H1 (cell line): Measurements from ENCODE around the gene PRCD. TPM values are rescaled to one million over a fixed set of nuclear protein-coding genes. Genes with fewer than 3 reads are reported as not detected.

Experiments
- CTCF ChIA-PET: fragments of 300-600 bp; sonication (Branson Sonifier 250); formaldehyde crosslinking; loops from one replicate; lab custom pipeline; 2021; ENCODE audit not compliant: partially characterized antibody; lab: Charles Lee
- POLR2A ChIA-PET: fragments of 300-600 bp; sonication (Branson Sonifier 250); formaldehyde crosslinking; loops from one replicate; lab custom pipeline; 2021; ENCODE audit warnings: inconsistent platforms; ENCODE audit not compliant: partially characterized antibody; lab: Charles Lee
- DNase-seq, 2 experiments: peaks; one replicate each; pipeline versions ENCODE4 v3.0.0 to v3.0.0-alpha.2; 2010 to 2022; ENCODE audit warnings: low spot score in 2 of 2, low read depth in 1 of 2, mixed read lengths in 1 of 2
- FAIRE-seq: peaks from 2 replicates; lab custom pipeline; 2011; peaks lifted over from hg19 to GRCh38; lab: Jason Lieb, UNC
- H2AFZ ChIP-seq: 2 replicates; pipeline ENCODE4 v1.8.1; 2012; ENCODE audit warnings: low read length, inconsistent platforms
- H2AK5ac ChIP-seq: 2 replicates; pipeline ENCODE4 v1.6.1; 2013; ENCODE audit warnings: low read depth, low read length
- H2BK120ac ChIP-seq: replicated peaks from 2 replicates; pipeline ENCODE3; 2013; ENCODE audit warnings: low read depth, low read length, inconsistent platforms
- H2BK12ac ChIP-seq: 2 replicates; pipeline ENCODE4 v1.6.1; 2013; ENCODE audit warnings: low read depth, low read length
- H2BK15ac ChIP-seq: 2 replicates; pipeline ENCODE4 v1.6.1; 2013; ENCODE audit warnings: low read length
- H2BK20ac ChIP-seq: 2 replicates; pipeline ENCODE4 v1.6.1; 2013; ENCODE audit warnings: low read length
- H2BK5ac ChIP-seq: 2 replicates; pipeline ENCODE4 v1.6.1; 2013; ENCODE audit warnings: low read depth, low read length
- H3K14ac ChIP-seq: 2 replicates; pipeline ENCODE4 v1.6.1; 2013; ENCODE audit warnings: inconsistent platforms; ENCODE audit not compliant: insufficient read length
- H3K18ac ChIP-seq: 2 replicates; pipeline ENCODE4 v1.6.1; 2013; ENCODE audit warnings: low read length; ENCODE audit errors: extremely low read depth
- H3K23ac ChIP-seq: 2 replicates; pipeline ENCODE4 v1.6.1; 2013; ENCODE audit warnings: inconsistent platforms; ENCODE audit not compliant: insufficient read length
- H3K23me2 ChIP-seq: 2 replicates; pipeline ENCODE4 v1.6.1; 2013; ENCODE audit warnings: low read depth, low read length
- H3K27ac ChIP-seq: 2 replicates; pipeline ENCODE4 v1.6.1; 2011; ENCODE audit warnings: low read depth, low read length, inconsistent platforms
- H3K27me3 ChIP-seq, 4 experiments: replicated peaks in 1 of 4; 1 replicate in 1 of 4; 2 replicates in 3 of 4; pipeline versions ENCODE4 v1.6.1 to v1.8.1; 2011 to 2013; ENCODE audit warnings: low read length in 3 of 4, mild to moderate bottlenecking in 3 of 4, inconsistent platforms in 2 of 4, mixed read lengths in 2 of 4, moderate library complexity in 1 of 4; ENCODE audit not compliant: control insufficient read depth in 3 of 4, insufficient read depth in 3 of 4; ENCODE audit errors: extremely low read depth in 1 of 4
- H3K36me3 ChIP-seq, 4 experiments: 2 replicates each; pipeline versions ENCODE4 v1.6.1 to v1.8.1; 2011 to 2013; ENCODE audit warnings: mild to moderate bottlenecking in 4 of 4, low read length in 3 of 4, moderate library complexity in 2 of 4, control low read depth in 1 of 4, inconsistent platforms in 1 of 4; ENCODE audit not compliant: insufficient read depth in 4 of 4, control insufficient read depth in 2 of 4
- H3K4ac ChIP-seq: replicated peaks from 2 replicates; pipeline ENCODE3; 2013; ENCODE audit warnings: low read length, low read depth, mixed read lengths, inconsistent platforms; ENCODE audit not compliant: insufficient read length
- H3K4me1 ChIP-seq, 4 experiments: replicated peaks in 1 of 4; 1 replicate in 1 of 4; 2 replicates in 3 of 4; pipeline versions ENCODE4 v1.6.1 to v1.8.1; 2011 to 2013; ENCODE audit warnings: low read length in 3 of 4, inconsistent platforms in 2 of 4, mixed read lengths in 1 of 4; ENCODE audit not compliant: insufficient read depth in 4 of 4, control insufficient read depth in 3 of 4
- H3K4me2 ChIP-seq, 2 experiments: 2 replicates each; pipeline versions ENCODE4 v1.6.1 to v1.8.1; 2011 to 2013; ENCODE audit warnings: low read depth in 2 of 2, low read length in 2 of 2, control low read depth in 1 of 2, inconsistent platforms in 1 of 2, mild to moderate bottlenecking in 1 of 2; ENCODE audit not compliant: insufficient read depth in 1 of 2
- H3K4me3 ChIP-seq, 4 experiments: fragments of 200-600, 300-600 bp in 1 of 4; sonication (generic), shearing (Covaris generic), sonication (Bioruptor Twin) in 1 of 4; 2 replicates each; pipeline versions ENCODE4 v1.5.1 to v1.8.1; 2011 to 2016; ENCODE audit warnings: low read length in 4 of 4, low read depth in 3 of 4, control low read depth in 2 of 4, inconsistent platforms in 2 of 4, mild to moderate bottlenecking in 2 of 4, mixed read lengths in 1 of 4, moderate library complexity in 1 of 4; ENCODE audit not compliant: insufficient read depth in 2 of 4; ENCODE audit errors: extremely low read depth in 1 of 4
- H3K56ac ChIP-seq: replicated peaks from 2 replicates; pipeline ENCODE3; 2013; ENCODE audit warnings: low read depth, mild to moderate bottlenecking, mixed read lengths, low read length, inconsistent platforms; ENCODE audit not compliant: insufficient read length
- H3K79me1 ChIP-seq: 2 replicates; pipeline ENCODE4 v1.6.1; 2013; ENCODE audit warnings: low read depth, low read length, control low read depth
- H3K79me2 ChIP-seq, 2 experiments: 2 replicates each; pipeline versions ENCODE4 v1.6.1 to v1.8.1; 2012 to 2013; ENCODE audit warnings: low read length in 2 of 2, mild to moderate bottlenecking in 2 of 2, inconsistent platforms in 1 of 2; ENCODE audit not compliant: insufficient read depth in 2 of 2, control insufficient read depth in 1 of 2
- H3K9ac ChIP-seq, 4 experiments: replicated peaks in 1 of 4; 1 replicate in 1 of 4; 2 replicates in 3 of 4; pipeline versions ENCODE4 v1.6.1 to v1.8.1; 2011 to 2013; ENCODE audit warnings: low read depth in 3 of 4, low read length in 3 of 4, control low read depth in 2 of 4, mild to moderate bottlenecking in 2 of 4, moderate library complexity in 2 of 4, inconsistent platforms in 1 of 4; ENCODE audit errors: extremely low read depth in 1 of 4
- H3K9me3 ChIP-seq, 2 experiments: 2 replicates each; pipeline versions ENCODE4 v1.6.1 to v1.8.1; 2012 to 2013; ENCODE audit warnings: mild to moderate bottlenecking in 2 of 2, moderate library complexity in 2 of 2, control low read depth in 1 of 2, inconsistent platforms in 1 of 2, low read depth in 1 of 2, low read length in 1 of 2, mixed read lengths in 1 of 2; ENCODE audit not compliant: insufficient read depth in 2 of 2
- H4K20me1 ChIP-seq, 2 experiments: replicated peaks in 1 of 2; 2 replicates each; pipeline versions ENCODE3 to v1.8.1; 2011 to 2013; ENCODE audit warnings: inconsistent platforms in 2 of 2, low read length in 2 of 2, mild to moderate bottlenecking in 1 of 2; ENCODE audit not compliant: insufficient read depth in 2 of 2, control insufficient read depth in 1 of 2
- H4K5ac ChIP-seq: 2 replicates; pipeline ENCODE4 v1.6.1; 2013; ENCODE audit warnings: low read length, low read depth, mixed read lengths, inconsistent platforms; ENCODE audit not compliant: insufficient read length
- H4K8ac ChIP-seq: 2 replicates; pipeline ENCODE4 v1.8.0; 2013; ENCODE audit warnings: mild to moderate bottlenecking, moderate library complexity, low read length, inconsistent platforms; ENCODE audit not compliant: insufficient read depth; ENCODE audit errors: extremely low read depth
- H4K91ac ChIP-seq: replicated peaks from 2 replicates; pipeline ENCODE3; 2013; ENCODE audit warnings: low read length, mixed read lengths, inconsistent platforms; ENCODE audit not compliant: insufficient read length
- BACH1 ChIP-seq: IDR thresholded peaks from 2 replicates; pipeline ENCODE4 v1.6.1; 2012; ENCODE audit warnings: low read length, improper control_type of control experiment
- EP300 ChIP-seq, 2 experiments: IDR thresholded peaks; 1 replicate in 1 of 2; 2 replicates in 1 of 2; pipeline ENCODE4 v1.6.1; 2011 to 2012; ENCODE audit warnings: low read depth in 2 of 2, low read length in 2 of 2, mild to moderate bottlenecking in 2 of 2, borderline replicate concordance in 1 of 2, inconsistent platforms in 1 of 2, moderate library complexity in 1 of 2
- KDM4A ChIP-seq: IDR thresholded peaks from one replicate; pipeline ENCODE4 v1.7.1; 2012; ENCODE audit warnings: low read depth, mild to moderate bottlenecking, moderate library complexity, low read length, inconsistent platforms; ENCODE audit not compliant: severe bottlenecking
- MAFK ChIP-seq: IDR thresholded peaks from 2 replicates; pipeline ENCODE4 v1.6.1; 2012; ENCODE audit warnings: low read depth, mild to moderate bottlenecking, improper control_type of control experiment, low read length
- SIN3A ChIP-seq, 2 experiments: IDR thresholded peaks in 1 of 2; conservative IDR thresholded peaks in 1 of 2; 2 replicates each; pipeline ENCODE4 v1.6.1; 2011 to 2012; ENCODE audit warnings: low read length in 2 of 2, improper control_type of control experiment in 1 of 2, low read depth in 1 of 2, mild to moderate bottlenecking in 1 of 2
- WGBS, 2 experiments: shearing (Covaris generic) in 1 of 2; methylation state at CpG; one replicate each; pipeline versions ENCODE4 v1.1.6 to v1.1.7; 2013 to 2015; ENCODE audit warnings: low lambda C conversion rate in 2 of 2, mixed read lengths in 2 of 2, inconsistent platforms in 1 of 2, low coverage in 1 of 2, missing lambda C conversion rate in 1 of 2; ENCODE audit not compliant: insufficient replicate concordance in 2 of 2, insufficient coverage in 1 of 2, insufficient read length in 1 of 2; ENCODE audit errors: extremely low coverage in 1 of 2, missing lambda C conversion rate in 1 of 2; 5-methylcytosine and 5-hydroxymethylcytosine counted together
- polyA plus RNA-seq, 7 experiments: library from polyadenylated mRNA; depleted of rRNA in 3 of 7; stranded (reverse) in 5 of 7; unstranded in 2 of 7; fragments of >200 nt in 5 of 7; fragments of 200-250 nt in 2 of 7; gene quantifications; 1 replicate in 5 of 7; 2 replicates in 1 of 7; 4 replicates in 1 of 7; pipeline versions ENCODE4 v1.2.1 to v1.2.3, GENCODE V29; 2011 to 2013; ENCODE audit warnings: missing spikeins in 2 of 7, mixed read lengths in 2 of 7
- total RNA-seq: library from RNA; stranded (reverse); fragmentation: NEBNext Ultra II Directional; extraction: Animal tissue kit (Norgen Biotek cat#: 25700); gene quantifications from 2 replicates; pipeline ENCODE4 v1.2.1, GENCODE V29; 2021
- TF ChIP-seq, protein P1 (sequence below): IDR thresholded peaks from 2 replicates; pipeline ENCODE4 v1.6.1; 2011; ENCODE audit warnings: low read length, improper control_type of control experiment
- TF ChIP-seq, protein P2 (sequence below): IDR thresholded peaks from 2 replicates; pipeline ENCODE4 v1.6.1; 2012; ENCODE audit warnings: inconsistent platforms

Gene PRCD
- total and polyA plus RNA-seq, 2 of the 8 experiments (the other 6 are each of a cell fraction or from before 2014, with no cell fraction given), result 0.77 to 2.1 TPM

DNA sequence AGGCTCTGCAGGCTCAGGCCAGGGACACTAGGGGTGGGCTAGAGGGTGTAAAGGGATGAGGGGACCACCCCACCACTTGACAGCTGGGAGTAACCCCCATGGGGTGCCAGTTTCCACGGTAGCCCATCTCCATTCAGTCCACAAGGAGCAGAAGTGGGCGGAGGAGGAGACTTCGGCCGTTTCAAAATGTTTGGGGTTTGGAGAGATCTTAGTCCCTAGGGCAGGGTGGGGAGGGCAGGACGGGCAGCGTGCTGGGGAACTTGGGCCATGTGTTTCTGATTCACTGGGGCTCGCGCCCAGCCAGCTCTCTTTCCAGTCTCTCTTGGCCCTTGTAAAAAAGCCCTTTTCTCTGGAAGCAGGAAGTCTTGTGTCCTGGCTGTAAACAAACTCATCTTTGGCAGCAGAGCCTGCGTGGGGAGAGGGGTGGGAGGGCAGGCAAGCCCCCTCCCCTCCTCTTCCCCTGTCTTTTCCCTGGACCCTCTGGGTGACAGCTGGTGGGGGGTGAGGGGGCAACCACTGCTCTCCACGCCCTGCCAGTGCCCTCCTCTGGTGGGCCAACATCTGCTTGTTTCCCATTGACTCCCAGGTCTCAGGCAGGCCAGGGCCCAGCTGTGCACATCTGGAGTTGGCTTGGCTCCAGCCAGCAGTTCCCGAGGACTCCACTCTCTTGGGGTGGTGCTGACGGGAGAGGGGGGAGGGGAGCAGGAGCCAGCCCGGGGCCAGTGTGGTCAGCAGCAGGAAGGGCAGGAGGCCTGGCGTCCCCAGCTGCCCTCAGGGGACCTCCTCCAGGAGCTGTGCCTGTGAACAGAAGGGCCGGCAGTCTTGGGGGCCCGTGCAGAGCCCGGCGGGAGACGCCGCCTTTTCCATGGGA is 10.4 kb upstream of the PRCD start:
- FAIRE-seq, result no peak
- Histone ChIP-seq H3K4me2 (peak overlapping the region in 1 of 2 experiments; percentile 24; a peak in 1 of 4 replicates), H3K23me2 (no peaks in the 10 kb centered on the region), H3K4me3 (no peak overlapping the region), H2AK5ac (no peak overlapping the region), H2BK12ac (peak overlapping the region; percentile 39; the same call in 1 of the 2 replicates), H3K4me1 (peaks cover 0 to 29% (median 22%) of the 10 kb centered on the region in 4 experiments; a peak in 6 of 7 replicates), H2AFZ (no peak overlapping the region), H3K23ac (no peak overlapping the region), H3K14ac (no peak overlapping the region), H4K8ac (0 out of 2 replicates have a peak overlapping the region, but pooled peaks have one; percentile 35), H4K91ac (peak overlapping the region; percentile 2), H3K27ac (no peak overlapping the region), H3K27me3 (no peaks in the 10 kb centered on the region; a peak in 1 of 7 replicates), H3K79me1 (no peaks in the 10 kb centered on the region; the same call in 1 of the 2 replicates), H3K9me3 (no peaks in the 10 kb centered on the region), H3K9ac (no peak overlapping the region), H2BK20ac (no peak overlapping the region), H2BK15ac (0 out of 2 replicates have a peak overlapping the region, but pooled peaks have one; percentile 25), H3K18ac (peak overlapping the region; percentile 60), H3K56ac (no peak overlapping the region), H3K79me2 (no peaks in the 10 kb centered on the region), H3K36me3 (no peaks in the 10 kb centered on the region), H4K5ac (no peak overlapping the region), H2BK120ac (no peak overlapping the region), H2BK5ac (no peak overlapping the region), H3K4ac (no peak overlapping the region), H4K20me1 (no peaks in the 10 kb centered on the region)
- 81% methylated on average over 14 of the region's 20 CpGs; no CpG with 5 or more reads in 1 of the 2 experiments for WGBS, 2 experiments
- POLR2A ChIA-PET, result interaction anchor here (0.7 to 5.1 kb wide), 4 partner anchors 10 to 38 kb away, joined by 3 to 30 read pairs (median 6); partner anchors contain the start of gene PRCD
- peak in 1 of 2 experiments; percentile 57 for DNase-seq
- CTCF ChIA-PET, result interaction anchor here (0.8 to 4.9 kb wide), 15 partner anchors 7 to 152 kb away, joined by 3 to 41 read pairs (median 8); partner anchors contain the start of genes AANAT and PRCD
- TF ChIP-seq KDM4A, result no peak
- TF ChIP-seq MAFK, result no peak
- TF ChIP-seq EP300 (IDR thresholded peaks at IDR 0.05; ENCODE audit: borderline replicate concordance in 1 of 2, low read depth in 2 of 2, low read length in 2 of 2), result no peak
- TF ChIP-seq SIN3A (conservative IDR thresholded peaks at IDR 0.05 in 1 of 2, IDR thresholded peaks at IDR 0.05 in 1 of 2; ENCODE audit: low read depth in 1 of 2, low read length in 2 of 2), result no peak
- TF ChIP-seq BACH1, result no peak
- TF ChIP-seq, protein P1, sequence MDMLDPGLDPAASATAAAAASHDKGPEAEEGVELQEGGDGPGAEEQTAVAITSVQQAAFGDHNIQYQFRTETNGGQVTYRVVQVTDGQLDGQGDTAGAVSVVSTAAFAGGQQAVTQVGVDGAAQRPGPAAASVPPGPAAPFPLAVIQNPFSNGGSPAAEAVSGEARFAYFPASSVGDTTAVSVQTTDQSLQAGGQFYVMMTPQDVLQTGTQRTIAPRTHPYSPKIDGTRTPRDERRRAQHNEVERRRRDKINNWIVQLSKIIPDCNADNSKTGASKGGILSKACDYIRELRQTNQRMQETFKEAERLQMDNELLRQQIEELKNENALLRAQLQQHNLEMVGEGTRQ, result no peak
- TF ChIP-seq, protein P2, sequence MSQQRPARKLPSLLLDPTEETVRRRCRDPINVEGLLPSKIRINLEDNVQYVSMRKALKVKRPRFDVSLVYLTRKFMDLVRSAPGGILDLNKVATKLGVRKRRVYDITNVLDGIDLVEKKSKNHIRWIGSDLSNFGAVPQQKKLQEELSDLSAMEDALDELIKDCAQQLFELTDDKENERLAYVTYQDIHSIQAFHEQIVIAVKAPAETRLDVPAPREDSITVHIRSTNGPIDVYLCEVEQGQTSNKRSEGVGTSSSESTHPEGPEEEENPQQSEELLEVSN, result no peak
